ENCODE data around the gene ANKRD22.

DNA sequence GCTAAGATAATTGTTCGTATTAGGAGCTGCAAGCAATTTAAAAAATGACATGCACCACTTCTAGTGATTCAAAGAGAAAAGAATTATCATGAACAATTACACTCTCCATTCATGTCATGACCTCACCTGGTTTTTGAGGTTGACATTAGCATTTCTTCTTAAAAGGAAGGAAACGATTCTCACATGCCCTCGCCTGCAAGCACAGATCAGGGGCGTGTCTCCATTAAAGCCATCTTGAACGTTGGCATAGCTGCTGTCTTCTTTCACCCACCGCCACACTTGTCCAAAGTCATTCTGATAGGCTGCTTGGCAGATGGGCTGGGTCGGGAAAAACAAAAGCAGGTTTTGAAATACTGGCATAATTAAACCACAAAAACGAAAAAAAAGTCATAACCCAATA is 19.9 kb downstream of the ANKRD22 start:
- TF ChIP-seq, protein P1, sequence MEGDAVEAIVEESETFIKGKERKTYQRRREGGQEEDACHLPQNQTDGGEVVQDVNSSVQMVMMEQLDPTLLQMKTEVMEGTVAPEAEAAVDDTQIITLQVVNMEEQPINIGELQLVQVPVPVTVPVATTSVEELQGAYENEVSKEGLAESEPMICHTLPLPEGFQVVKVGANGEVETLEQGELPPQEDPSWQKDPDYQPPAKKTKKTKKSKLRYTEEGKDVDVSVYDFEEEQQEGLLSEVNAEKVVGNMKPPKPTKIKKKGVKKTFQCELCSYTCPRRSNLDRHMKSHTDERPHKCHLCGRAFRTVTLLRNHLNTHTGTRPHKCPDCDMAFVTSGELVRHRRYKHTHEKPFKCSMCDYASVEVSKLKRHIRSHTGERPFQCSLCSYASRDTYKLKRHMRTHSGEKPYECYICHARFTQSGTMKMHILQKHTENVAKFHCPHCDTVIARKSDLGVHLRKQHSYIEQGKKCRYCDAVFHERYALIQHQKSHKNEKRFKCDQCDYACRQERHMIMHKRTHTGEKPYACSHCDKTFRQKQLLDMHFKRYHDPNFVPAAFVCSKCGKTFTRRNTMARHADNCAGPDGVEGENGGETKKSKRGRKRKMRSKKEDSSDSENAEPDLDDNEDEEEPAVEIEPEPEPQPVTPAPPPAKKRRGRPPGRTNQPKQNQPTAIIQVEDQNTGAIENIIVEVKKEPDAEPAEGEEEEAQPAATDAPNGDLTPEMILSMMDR (conservative IDR thresholded peaks at IDR 0.05; ENCODE audit: low read depth, low read length): no peak
- no peak for TF ChIP-seq EZH2 (IDR thresholded peaks at IDR 0.05; ENCODE audit: borderline replicate concordance, low read depth, low read length, poor library complexity, severe bottlenecking)

All from A673 (cell line).